GM12875 (cell line): ENCODE measurements around the gene CYP2A7.
"Not testable (repeated sequence)": the region's sequence is repeated elsewhere in the genome, so short reads cannot be mapped to it uniquely, and the experiment has no call there.

Source experiments
- H3K4me3 ChIP-seq: one replicate; pipeline ENCODE4 v1.5.1; 2011; ENCODE audit warnings: low read depth, low read length, control low read depth
- CTCF ChIP-seq: IDR thresholded peaks from 2 replicates; pipeline ENCODE4 v1.5.1; 2011; ENCODE audit warnings: low read depth, mild to moderate bottlenecking, control low read depth, inconsistent platforms, low read length, moderate library complexity, borderline replicate concordance; ENCODE audit not compliant: insufficient read depth

Gene CYP2A7

GRCh38 chr19:40920300-40921004, 38.4 kb upstream of the CYP2A7 start:
- H3K4me3 ChIP-seq, result no peak overlapping the region
- TF ChIP-seq CTCF, result no peak

- not testable (repeated sequence) for H3K4me3 ChIP-seq
Observed at GRCh38 chr19:40919530-40920299, 37.7 kb upstream of the CYP2A7 start.

- H3K4me3 ChIP-seq, result not testable (repeated sequence)
Observed at GRCh38 chr19:40918303-40918702, 36.3 kb upstream of the CYP2A7 start.

GRCh38 chr19:40908976-40909375, 26.9 kb upstream of the CYP2A7 start:
- TF ChIP-seq CTCF, result no peak
- H3K4me3 ChIP-seq, result no peak overlapping the region

GRCh38 chr19:40907968-40908735, 26.1 kb upstream of the CYP2A7 start:
- no peak overlapping the region for H3K4me3 ChIP-seq
- no peak for TF ChIP-seq CTCF

GRCh38 chr19:40906512-40906911, 24.5 kb upstream of the CYP2A7 start:
- TF ChIP-seq CTCF, result no peak
- no peak overlapping the region for H3K4me3 ChIP-seq

GRCh38 chr19:40904673-40905156, 22.7 kb upstream of the CYP2A7 start:
- not testable (repeated sequence) for H3K4me3 ChIP-seq

GRCh38 chr19:40901975-40902750, 20.1 kb upstream of the CYP2A7 start:
- H3K4me3 ChIP-seq, result not testable (repeated sequence)

GRCh38 chr19:40900521-40900920, 18.5 kb upstream of the CYP2A7 start:
- not testable (repeated sequence) for H3K4me3 ChIP-seq

- not testable (repeated sequence) for H3K4me3 ChIP-seq
Observed at GRCh38 chr19:40899964-40900363, 17.9 kb upstream of the CYP2A7 start.

- H3K4me3 ChIP-seq, result not testable (repeated sequence)
Observed at GRCh38 chr19:40896843-40897789, 15.1 kb upstream of the CYP2A7 start.
